HAP-1 (cell line): ENCODE data around the gene BAG5.
"Not testable (repeated sequence)": the region's sequence is repeated elsewhere in the genome, so short reads cannot be mapped to it uniquely, and the experiment has no call there.

Source experiments
- DNase-seq, 2 experiments: peaks; one replicate each; pipeline ENCODE4 v3.0.0-alpha.2; 2016 to 2020; ENCODE audit warnings: low spot score in 2 of 2
- H3K27me3 ChIP-seq: fragments of 250-450 bp; sonication (Bioruptor Pico); 2 replicates; pipeline ENCODE4 v1.5.1; 2020; ENCODE audit warnings: low read depth, mild to moderate bottlenecking, moderate library complexity
- H3K36me3 ChIP-seq: fragments of 250-450 bp; sonication (Bioruptor Pico); replicated peaks from 2 replicates; pipeline ENCODE4 v1.5.1; 2020; ENCODE audit warnings: mild to moderate bottlenecking
- H3K4me1 ChIP-seq: fragments of 250-450 bp; sonication (Bioruptor Pico); 2 replicates; pipeline ENCODE4 v1.5.1; 2020; ENCODE audit warnings: mild to moderate bottlenecking
- H3K4me3 ChIP-seq: fragments of 250-450 bp; sonication (Bioruptor Pico); 2 replicates; pipeline ENCODE4 v1.5.1; 2020; ENCODE audit warnings: mild to moderate bottlenecking, moderate library complexity
- H3K9me3 ChIP-seq: fragments of 250-450 bp; sonication (Bioruptor Pico); 2 replicates; pipeline ENCODE4 v1.5.1; 2020; ENCODE audit warnings: mild to moderate bottlenecking, moderate library complexity
- in situ Hi-C: fragments of 300-500 bp; cut with MboI; formaldehyde crosslinking; loops from 3 replicates; pipeline ENCODE4 v1.14.3; 2020; ENCODE audit warnings: low sequenced_read_pairs, inconsistent platforms, mixed read lengths

Gene BAG5

DNA sequence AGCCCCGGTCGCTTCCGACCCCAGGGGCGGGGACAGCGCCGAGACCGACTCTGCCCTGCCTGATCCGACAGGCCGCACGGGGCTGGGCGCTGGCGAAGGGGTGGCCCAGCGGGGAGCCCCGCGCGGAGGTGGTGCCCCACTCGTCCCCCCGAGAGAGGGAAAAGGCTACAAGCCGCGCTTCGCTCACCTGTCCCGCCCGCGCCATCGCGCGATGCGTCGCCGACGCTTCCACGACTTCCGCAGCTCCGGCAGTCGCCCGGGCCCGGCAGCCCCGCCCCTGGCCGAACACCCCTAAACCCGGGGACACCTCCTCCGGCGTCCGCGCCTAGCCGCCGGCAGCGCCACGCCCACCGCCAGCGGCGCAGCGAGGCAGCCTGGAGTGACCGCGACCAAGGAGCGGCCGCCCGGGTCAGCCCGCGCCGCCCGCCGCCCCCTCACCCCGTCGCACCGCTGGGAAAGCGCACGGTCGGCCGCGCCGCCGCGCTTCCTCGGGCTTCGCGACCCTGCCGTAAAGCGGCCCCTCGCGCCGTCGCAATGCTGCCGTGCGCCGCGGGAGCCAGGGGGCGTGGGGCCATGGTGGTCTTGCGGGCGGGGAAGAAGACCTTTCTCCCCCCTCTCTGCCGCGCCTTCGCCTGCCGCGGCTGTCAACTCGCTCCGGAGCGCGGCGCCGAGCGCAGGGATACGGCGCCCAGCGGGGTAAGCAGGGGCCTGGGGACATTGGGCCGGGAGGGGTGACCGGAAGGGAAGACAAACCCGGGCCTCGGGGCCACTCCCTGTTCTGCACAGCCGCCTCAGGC lies at the start of gene BAG5, which contains the start of gene COA8:
Gene BAG5 (minus strand): TSS at position 229 of the 797 bp plus-strand sequence. CDS start 1,493 bp downstream, outside the sequence.
Gene COA8 (plus strand): TSS at position 532 of the 797 bp plus-strand sequence. CDS start 42 bp downstream, at position 574.
- Histone ChIP-seq H3K36me3 (peaks cover 17% of the 10 kb centered on the region), H3K4me1 (peaks cover 8% of the 10 kb centered on the region), H3K9me3 (no peaks in the 10 kb centered on the region), H3K4me3 (peak within 1 kb of the TSS; percentile 100), H3K27me3 (no peaks in the 10 kb centered on the region)
- in situ Hi-C loops: no loop called here
- DNase-seq: peak; percentile 72 to 89

GRCh38 chr14:103611215-103611614 lies 48.8 kb upstream of the BAG5 start:
- Histone ChIP-seq H3K36me3 (no peaks in the 10 kb centered on the region), H3K4me3 (no peak overlapping the region), H3K9me3 (peaks cover 5% of the 10 kb centered on the region), H3K27me3 (peaks cover 9% of the 10 kb centered on the region), H3K4me1 (no peaks in the 10 kb centered on the region; the same call in none of the 2 replicates)
- no peak for DNase-seq
- in situ Hi-C loops: no loop called here

- DNase-seq, in situ Hi-C loops, H3K4me1 ChIP-seq, H3K36me3 ChIP-seq, H3K4me3 ChIP-seq, H3K9me3 ChIP-seq, H3K27me3 ChIP-seq: not testable (repeated sequence)
These were observed 46.6 kb upstream of the BAG5 start for GRCh38 chr14:103609081-103609480.

- in situ Hi-C loops: no loop called here
- no peak for DNase-seq
- H3K4me3 ChIP-seq: no peak overlapping the region
- no peaks in the 10 kb centered on the region for H3K36me3 ChIP-seq
- peaks cover 5% of the 10 kb centered on the region for H3K9me3 ChIP-seq
- peaks cover 9% of the 10 kb centered on the region for H3K27me3 ChIP-seq
- no peaks in the 10 kb centered on the region; the same call in none of the 2 replicates for H3K4me1 ChIP-seq
These were observed 45.4 kb upstream of the BAG5 start for GRCh38 chr14:103607822-103608221.

DNA sequence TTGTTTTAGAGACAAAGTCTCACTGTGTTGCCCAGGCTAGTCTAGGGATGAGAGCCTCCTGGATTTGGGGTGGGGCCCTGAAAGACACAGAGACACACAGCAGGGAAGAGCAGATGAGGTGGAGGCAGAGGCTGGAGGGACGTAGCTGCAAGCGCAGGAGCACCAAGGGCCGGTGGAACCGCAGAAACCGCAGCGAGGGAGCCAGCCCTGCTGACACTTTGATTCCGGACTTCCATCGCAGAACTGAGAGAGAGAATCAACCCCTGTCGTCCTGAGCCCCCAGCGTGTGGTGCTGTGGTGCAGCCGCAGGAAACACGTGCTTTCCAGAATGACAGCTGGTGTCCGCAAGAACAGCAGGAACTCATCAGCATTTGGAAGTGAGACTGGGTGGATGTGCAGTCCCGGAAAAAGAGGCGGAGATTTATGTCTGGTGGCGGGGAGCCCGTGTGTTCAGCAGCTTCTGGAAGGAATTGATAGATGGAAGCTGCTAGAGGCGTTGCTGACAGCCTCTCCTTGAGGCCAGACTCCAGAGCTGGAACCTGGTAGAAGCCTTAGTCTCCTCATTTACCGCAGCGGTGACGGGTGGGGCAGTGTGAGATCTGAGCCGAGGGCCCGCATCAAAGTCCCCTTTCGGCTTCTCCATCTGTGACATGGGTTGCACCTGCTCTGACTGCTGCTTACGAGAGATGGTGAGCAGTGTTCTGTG lies 44.7 kb upstream of the BAG5 start:
- H3K27me3 ChIP-seq: peaks cover 9% of the 10 kb centered on the region
- peak; percentile 35 to 61 for DNase-seq
- H3K36me3 ChIP-seq: no peaks in the 10 kb centered on the region
- H3K4me1 ChIP-seq: no peaks in the 10 kb centered on the region; the same call in none of the 2 replicates
- no peak overlapping the region for H3K4me3 ChIP-seq
- H3K9me3 ChIP-seq: peaks cover 5% of the 10 kb centered on the region
- in situ Hi-C loops: no loop called here

DNA sequence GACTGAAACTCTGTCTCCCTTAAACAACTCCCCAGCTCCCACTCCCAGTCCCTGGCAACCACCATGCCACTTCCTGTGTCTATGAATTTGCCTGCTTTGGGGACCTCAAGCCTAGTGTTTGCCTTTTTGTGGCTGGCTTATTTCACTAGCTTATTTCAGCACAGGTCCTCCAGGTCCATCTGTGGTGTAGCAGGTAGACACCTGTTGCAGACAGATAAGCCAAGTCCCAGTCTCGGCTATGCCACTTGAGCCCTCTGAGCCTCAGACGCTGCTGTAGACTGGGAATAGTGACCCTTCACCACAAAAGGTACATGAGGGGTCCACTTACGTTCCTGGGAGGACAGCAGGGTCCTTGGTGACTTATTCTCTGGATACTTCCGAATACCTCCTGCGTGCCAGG lies 42.2 kb upstream of the BAG5 start:
- no peaks in the 10 kb centered on the region; the same call in none of the 2 replicates for H3K4me1 ChIP-seq
- H3K36me3 ChIP-seq: no peaks in the 10 kb centered on the region
- no peaks in the 10 kb centered on the region for H3K9me3 ChIP-seq
- peaks cover 9% of the 10 kb centered on the region for H3K27me3 ChIP-seq
- no peak overlapping the region for H3K4me3 ChIP-seq
- no peak for DNase-seq
- in situ Hi-C loops: no loop called here

GRCh38 chr14:103600503-103600902 lies 38.0 kb upstream of the BAG5 start:
- no peaks in the 10 kb centered on the region for H3K4me1 ChIP-seq
- H3K27me3 ChIP-seq: no peaks in the 10 kb centered on the region
- H3K9me3 ChIP-seq: no peaks in the 10 kb centered on the region
- no peak for DNase-seq
- in situ Hi-C loops: no loop called here
- no peak overlapping the region for H3K4me3 ChIP-seq
- no peaks in the 10 kb centered on the region for H3K36me3 ChIP-seq

DNA sequence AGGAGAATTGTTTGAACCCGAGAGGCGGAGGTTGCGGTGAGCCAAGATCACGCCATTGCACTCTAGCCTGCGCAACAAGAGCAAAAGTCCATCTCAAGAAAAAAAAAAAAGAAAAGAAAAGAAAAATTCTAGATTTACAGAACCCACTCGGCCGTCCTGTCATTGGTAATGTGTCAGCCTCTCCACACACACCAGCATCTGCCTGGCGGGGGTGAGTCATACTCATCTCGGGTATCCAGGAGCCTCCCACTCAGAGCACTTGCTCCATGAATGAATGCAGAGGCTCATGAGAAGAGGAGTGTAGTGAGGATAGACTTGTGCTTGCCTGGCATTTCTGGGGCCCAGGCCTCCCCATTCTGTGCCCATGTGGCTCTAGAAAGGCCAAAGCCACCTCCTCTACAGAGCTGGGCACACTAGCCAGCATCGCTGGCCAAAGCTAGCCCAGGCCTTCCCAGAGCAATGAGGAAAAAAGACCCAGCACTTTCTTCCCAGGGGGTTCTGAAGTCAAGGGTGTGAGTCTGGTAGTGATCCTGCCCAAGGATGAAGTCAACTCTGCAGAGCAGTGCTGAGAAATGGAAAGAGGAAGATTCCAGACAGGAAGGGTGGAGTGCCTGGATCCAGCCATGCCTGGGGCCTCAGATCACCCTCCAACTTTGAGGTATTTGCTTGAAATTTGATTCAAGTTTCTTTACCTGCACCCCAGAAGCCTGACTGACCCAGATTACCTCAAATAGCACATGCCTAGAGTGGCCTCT lies 35.3 kb upstream of the BAG5 start:
- H3K9me3 ChIP-seq: no peaks in the 10 kb centered on the region
- H3K4me1 ChIP-seq: no peaks in the 10 kb centered on the region
- no peak overlapping the region for H3K4me3 ChIP-seq
- no peak for DNase-seq
- in situ Hi-C loops: no loop called here
- H3K27me3 ChIP-seq: no peaks in the 10 kb centered on the region
- H3K36me3 ChIP-seq: no peaks in the 10 kb centered on the region

DNA sequence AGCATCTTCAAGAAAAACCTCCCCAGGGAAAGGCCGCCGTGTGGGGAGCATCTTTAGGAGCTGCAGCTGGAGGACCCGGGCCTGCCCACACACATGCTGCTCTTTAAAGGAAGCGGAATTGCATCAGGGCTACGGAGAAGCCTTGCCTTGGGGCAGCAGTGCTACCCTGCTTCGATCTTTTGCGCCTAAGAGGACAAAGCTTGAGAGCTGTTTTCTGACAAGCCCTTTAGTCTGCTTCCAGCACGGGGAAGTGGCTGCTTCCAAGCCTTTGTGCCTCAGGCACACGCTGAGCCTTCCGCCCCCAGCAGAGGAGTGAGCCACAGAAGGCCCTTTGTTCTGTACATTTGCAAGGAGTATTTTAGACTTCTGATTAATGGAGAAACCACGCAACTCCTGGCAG lies 31.8 kb upstream of the BAG5 start:
- in situ Hi-C loops: no loop called here
- peak; percentile 45 to 65 for DNase-seq
- peaks cover 3% of the 10 kb centered on the region; the same call in 1 of the 2 replicates for H3K36me3 ChIP-seq

GRCh38 chr14:103593577-103593976 lies 31.1 kb upstream of the BAG5 start:
- Histone ChIP-seq H3K27me3 (no peaks in the 10 kb centered on the region), H3K4me3 (no peak overlapping the region), H3K9me3 (no peaks in the 10 kb centered on the region), H3K36me3 (peaks cover 8% of the 10 kb centered on the region), H3K4me1 (no peaks in the 10 kb centered on the region)
- DNase-seq: no peak
- in situ Hi-C loops: no loop called here

More for the DNA sequence above, 31.8 kb upstream of the BAG5 start:
- Histone ChIP-seq H3K4me3 (no peak overlapping the region), H3K9me3 (no peaks in the 10 kb centered on the region), H3K27me3 (no peaks in the 10 kb centered on the region), H3K4me1 (no peaks in the 10 kb centered on the region)

DNA sequence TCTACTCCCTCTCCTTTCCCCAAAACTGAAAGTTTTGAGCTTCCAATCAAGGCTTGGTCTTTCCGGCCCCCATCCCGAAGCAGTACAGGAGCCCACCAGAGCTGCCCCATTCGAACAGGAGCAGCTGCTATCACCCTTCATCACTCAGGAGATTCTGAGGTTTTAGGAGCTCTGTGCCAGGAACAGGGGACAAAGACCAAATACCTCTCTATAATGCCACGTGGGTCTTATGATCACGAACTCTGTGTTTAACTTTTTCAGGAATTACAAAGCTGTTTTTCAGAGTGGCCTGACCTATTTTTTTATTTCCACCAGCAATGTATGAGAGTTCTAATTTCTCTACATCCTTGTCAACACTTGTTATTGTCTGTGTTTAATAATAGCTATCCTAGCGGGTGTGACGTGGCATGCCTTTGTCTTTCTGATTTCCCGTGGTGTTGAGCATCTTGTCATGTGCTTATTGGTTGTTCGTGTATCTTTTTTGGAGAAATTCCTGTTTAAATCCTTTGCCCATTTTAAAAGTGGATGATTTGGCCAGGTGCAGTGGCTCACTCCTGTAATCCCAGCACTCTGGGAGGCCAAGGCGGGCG lies 22.0 kb upstream of the BAG5 start:
- Histone ChIP-seq H3K4me1 (no peaks in the 10 kb centered on the region), H3K36me3 (peaks cover 8% of the 10 kb centered on the region; the same call in 1 of the 2 replicates)
- in situ Hi-C loops: no loop called here

GRCh38 chr14:103581954-103582703 lies 19.7 kb upstream of the BAG5 start:
- no peaks in the 10 kb centered on the region for H3K4me1 ChIP-seq
- DNase-seq: no peak
- H3K27me3 ChIP-seq: no peaks in the 10 kb centered on the region
- H3K9me3 ChIP-seq: no peaks in the 10 kb centered on the region
- H3K36me3 ChIP-seq: peaks cover 6% of the 10 kb centered on the region
- in situ Hi-C loops: no loop called here
- no peak overlapping the region for H3K4me3 ChIP-seq

More for the DNA sequence above, 22.0 kb upstream of the BAG5 start:
- Histone ChIP-seq H3K9me3 (no peaks in the 10 kb centered on the region), H3K27me3 (no peaks in the 10 kb centered on the region), H3K4me3 (no peak overlapping the region)
- no peak for DNase-seq

DNA sequence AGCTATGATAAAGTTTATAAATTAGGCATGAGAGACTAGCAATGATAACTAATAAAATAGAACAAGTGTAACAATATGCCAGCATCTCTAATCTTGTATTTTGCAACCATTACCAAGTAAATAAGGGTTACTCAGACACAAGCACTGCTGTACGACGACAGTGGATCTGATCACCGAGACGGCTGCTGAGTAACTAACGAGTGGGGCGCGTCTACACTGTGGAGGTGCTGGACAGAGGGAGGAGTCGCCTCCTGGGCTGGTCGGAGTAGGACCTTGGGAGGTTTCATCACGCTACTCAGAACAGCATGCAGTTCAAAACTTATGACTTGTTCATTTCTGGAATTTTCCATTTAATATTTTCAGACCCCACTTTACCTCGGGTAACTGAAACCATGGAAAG lies 18.7 kb upstream of the BAG5 start:
- Histone ChIP-seq H3K27me3 (no peaks in the 10 kb centered on the region), H3K36me3 (peaks cover 6% of the 10 kb centered on the region), H3K4me1 (peaks cover 3% of the 10 kb centered on the region), H3K4me3 (no peak overlapping the region), H3K9me3 (no peaks in the 10 kb centered on the region)
- in situ Hi-C loops: no loop called here
- no peak for DNase-seq
